EL (cell line): ENCODE measurements around the gene QRFP.
"Not testable (repeated sequence)": the region's sequence is repeated elsewhere in the genome, so short reads cannot be mapped to it uniquely, and the experiment has no call there.

Experiments used
- DNase-seq: peaks from one replicate; pipeline ENCODE4 v3.0.0-alpha.2; 2016

QRFP gene

GRCh38 chr9:130870491-130871381 is 25.9 kb downstream of the QRFP start:
- DNase-seq: no peak

- no peak for DNase-seq
Observed at GRCh38 chr9:130869250-130869649, 27.4 kb downstream of the QRFP start.

GRCh38 chr9:130868230-130868629 is 28.4 kb downstream of the QRFP start:
- no peak for DNase-seq

GRCh38 chr9:130867556-130867955 is 29.1 kb downstream of the QRFP start:
- no peak for DNase-seq

- DNase-seq: peak; percentile 91
Observed at GRCh38 chr9:130866474-130866965, 30.1 kb downstream of the QRFP start.

- DNase-seq: no peak
Observed at GRCh38 chr9:130865921-130866320, 30.7 kb downstream of the QRFP start.

GRCh38 chr9:130864541-130864940 is 32.1 kb downstream of the QRFP start:
- DNase-seq: no peak

GRCh38 chr9:130862747-130863146 is 33.9 kb downstream of the QRFP start:
- no peak for DNase-seq

- DNase-seq: no peak
Observed at GRCh38 chr9:130862217-130862616, 34.4 kb downstream of the QRFP start.

GRCh38 chr9:130861372-130862180 is 35.0 kb downstream of the QRFP start:
- DNase-seq: no peak

GRCh38 chr9:130860458-130861316 is 35.9 kb downstream of the QRFP start:
- DNase-seq: peak; percentile 98

GRCh38 chr9:130858739-130859705 is 37.6 kb downstream of the QRFP start:
- DNase-seq: no peak

GRCh38 chr9:130857864-130858738 is 38.5 kb downstream of the QRFP start:
- DNase-seq: peak; percentile 86

GRCh38 chr9:130856474-130856873 is 40.1 kb downstream of the QRFP start:
- no peak for DNase-seq

- no peak for DNase-seq
Observed at GRCh38 chr9:130854835-130855234, 41.8 kb downstream of the QRFP start.

GRCh38 chr9:130854092-130854491 is 42.5 kb downstream of the QRFP start:
- peak; percentile 90 for DNase-seq

- no peak for DNase-seq
Observed at GRCh38 chr9:130852801-130853200, 43.8 kb downstream of the QRFP start.

- no peak for DNase-seq
Observed at GRCh38 chr9:130849356-130849755, 47.3 kb downstream of the QRFP start.

GRCh38 chr9:130848514-130848913 is 48.1 kb downstream of the QRFP start:
- DNase-seq: not testable (repeated sequence)
